Measurements from ENCODE around the gene ROBO1. TPM values are rescaled to one million over a fixed set of nuclear protein-coding genes. Genes with fewer than 3 reads are reported as not detected.

Gene ROBO1
- total and polyA plus RNA-seq, 2 donors (not counting 1 experiment from before 2014, with no cell fraction given) = 0.27 to 3.2 TPM

DNA sequence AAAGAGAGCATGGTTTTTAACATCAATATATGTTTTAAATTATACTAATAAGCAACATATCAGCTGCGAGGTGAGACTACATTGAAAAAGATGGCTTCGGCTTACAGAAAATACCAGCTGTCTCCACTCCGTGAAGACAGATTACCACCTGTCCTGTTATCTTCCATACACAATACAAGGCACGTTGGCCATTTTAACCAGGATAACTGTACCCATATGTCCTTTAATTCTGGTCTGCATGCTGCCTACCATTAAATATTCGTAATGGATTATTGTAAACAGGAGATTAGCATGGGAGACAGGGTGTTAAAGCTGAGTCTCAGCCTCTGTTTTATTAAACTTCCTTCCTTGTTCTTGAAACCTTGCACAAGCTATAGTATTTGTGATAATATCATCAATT, 855.5 kb downstream of the ROBO1 start:
- Histone ChIP-seq H3K79me2 (ENCODE audit: control insufficient read depth, insufficient read depth, low read length) (no peaks in the 10 kb centered on the region), H3K27me3 (replicated peaks in 1 of 4; ENCODE audit: control extremely low read depth in 1 of 4, control insufficient read depth in 3 of 4, insufficient read depth in 4 of 4, low read length in 3 of 4) (no peaks in the 10 kb centered on the region), H2AFZ (ENCODE audit: insufficient read depth, low read depth, low read length, poor library complexity, severe bottlenecking) (no peak overlapping the region), H4K20me1 (ENCODE audit: control insufficient read depth, insufficient read depth, low read length, poor library complexity, severe bottlenecking) (no peaks in the 10 kb centered on the region), H3K9ac (ENCODE audit: low read length) (no peak overlapping the region), H3K36me3 (replicated peaks in 1 of 2; ENCODE audit: control extremely low read depth in 1 of 2, control insufficient read depth in 1 of 2, extremely low read depth in 1 of 2, insufficient read depth in 2 of 2, low read length in 1 of 2) (no peaks in the 10 kb centered on the region), H3K9me3 (ENCODE audit: control extremely low read depth in 1 of 3, control insufficient read depth in 2 of 3, insufficient read depth in 1 of 3, low read length in 2 of 3) (no peaks in the 10 kb centered on the region), H3K4me3 (ENCODE audit: control extremely low read depth in 1 of 5, extremely low read depth in 1 of 5, insufficient read depth in 1 of 5, low read depth in 2 of 5, low read length in 4 of 5) (no peak overlapping the region), H3K27ac (ENCODE audit: low read length in 2 of 2) (no peak overlapping the region), H3K4me1 (ENCODE audit: control insufficient read depth in 2 of 2, insufficient read depth in 2 of 2, low read length in 2 of 2) (no peaks in the 10 kb centered on the region), H3K4me2 (replicated peaks; ENCODE audit: low read depth, low read length, poor library complexity, severe bottlenecking) (no peak overlapping the region)
- DNase-seq (no peak), ATAC-seq (ENCODE audit: low read depth) (no peak)
- H3K9me3 Mint-ChIP-seq (ENCODE audit: insufficient read depth) = no peaks in the 10 kb centered on the region
- no peak overlapping the region for H3K27ac Mint-ChIP-seq
- no peaks in the 10 kb centered on the region for H3K4me1 Mint-ChIP-seq
- POLR2A ChIA-PET = no interaction called here
- intact Hi-C loops (cut with micrococcal nuclease) = no loop called here
- CTCF ChIA-PET = no interaction called here
- H3K27me3 Mint-ChIP-seq = no peaks in the 10 kb centered on the region
- no peak overlapping the region for H3K4me3 Mint-ChIP-seq
- no peak for TF ChIP-seq EZH2 (IDR thresholded peaks at IDR 0.05; ENCODE audit: borderline replicate concordance, insufficient read depth, low read depth, low read length, poor library complexity, severe bottlenecking)
- TF ChIP-seq, protein P1, sequence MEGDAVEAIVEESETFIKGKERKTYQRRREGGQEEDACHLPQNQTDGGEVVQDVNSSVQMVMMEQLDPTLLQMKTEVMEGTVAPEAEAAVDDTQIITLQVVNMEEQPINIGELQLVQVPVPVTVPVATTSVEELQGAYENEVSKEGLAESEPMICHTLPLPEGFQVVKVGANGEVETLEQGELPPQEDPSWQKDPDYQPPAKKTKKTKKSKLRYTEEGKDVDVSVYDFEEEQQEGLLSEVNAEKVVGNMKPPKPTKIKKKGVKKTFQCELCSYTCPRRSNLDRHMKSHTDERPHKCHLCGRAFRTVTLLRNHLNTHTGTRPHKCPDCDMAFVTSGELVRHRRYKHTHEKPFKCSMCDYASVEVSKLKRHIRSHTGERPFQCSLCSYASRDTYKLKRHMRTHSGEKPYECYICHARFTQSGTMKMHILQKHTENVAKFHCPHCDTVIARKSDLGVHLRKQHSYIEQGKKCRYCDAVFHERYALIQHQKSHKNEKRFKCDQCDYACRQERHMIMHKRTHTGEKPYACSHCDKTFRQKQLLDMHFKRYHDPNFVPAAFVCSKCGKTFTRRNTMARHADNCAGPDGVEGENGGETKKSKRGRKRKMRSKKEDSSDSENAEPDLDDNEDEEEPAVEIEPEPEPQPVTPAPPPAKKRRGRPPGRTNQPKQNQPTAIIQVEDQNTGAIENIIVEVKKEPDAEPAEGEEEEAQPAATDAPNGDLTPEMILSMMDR (IDR thresholded peaks at IDR 0.05) = no peak
- WGBS (ENCODE audit: insufficient coverage) = 89% methylated on average over 3 of the region's 5 CpGs

DNA sequence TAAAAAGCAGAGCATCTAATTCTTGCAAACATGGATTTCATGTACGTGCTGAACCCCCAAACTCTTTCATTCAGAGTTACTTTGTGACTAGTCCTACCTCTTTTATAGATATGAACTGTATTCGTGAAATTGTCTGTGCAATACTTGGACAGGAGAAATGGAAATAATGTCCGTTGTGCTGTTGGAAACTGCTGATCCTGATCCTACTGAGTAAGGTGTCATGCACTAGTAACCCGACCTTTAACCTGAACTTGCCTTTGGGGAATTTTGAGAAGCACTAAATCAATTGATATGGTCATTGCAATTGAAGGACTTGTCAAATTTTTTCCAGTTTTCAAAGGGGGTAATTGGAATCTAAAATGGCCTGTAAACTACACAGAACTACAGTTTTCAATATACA, 856.4 kb downstream of the ROBO1 start:
- H4K20me1 ChIP-seq (ENCODE audit: control insufficient read depth, insufficient read depth, low read length, poor library complexity, severe bottlenecking) = no peaks in the 10 kb centered on the region
- Mint-ChIP-seq H3K4me3 (no peak overlapping the region), H3K27ac (no peak overlapping the region), H3K4me1 (no peaks in the 10 kb centered on the region), H3K27me3 (no peaks in the 10 kb centered on the region), H3K9me3 (ENCODE audit: insufficient read depth) (no peaks in the 10 kb centered on the region)
- no peaks in the 10 kb centered on the region for H3K36me3 ChIP-seq (replicated peaks in 1 of 2; ENCODE audit: control extremely low read depth in 1 of 2, control insufficient read depth in 1 of 2, extremely low read depth in 1 of 2, insufficient read depth in 2 of 2, low read length in 1 of 2)
- no peak overlapping the region for H3K4me2 ChIP-seq (replicated peaks; ENCODE audit: low read depth, low read length, poor library complexity, severe bottlenecking)
- H3K4me1 ChIP-seq (ENCODE audit: control insufficient read depth in 2 of 2, insufficient read depth in 2 of 2, low read length in 2 of 2) = no peaks in the 10 kb centered on the region
- WGBS (ENCODE audit: insufficient coverage) = 100% methylated on average over 3 of the region's 4 CpGs
- H3K27ac ChIP-seq (ENCODE audit: low read length in 2 of 2) = no peak overlapping the region
- CTCF ChIA-PET = no interaction called here
- H3K9ac ChIP-seq (ENCODE audit: low read length) = no peak overlapping the region
- no peak for ATAC-seq (ENCODE audit: low read depth)
- no peaks in the 10 kb centered on the region for H3K27me3 ChIP-seq (replicated peaks in 1 of 4; ENCODE audit: control extremely low read depth in 1 of 4, control insufficient read depth in 3 of 4, insufficient read depth in 4 of 4, low read length in 3 of 4)
- no peak for TF ChIP-seq EZH2 (IDR thresholded peaks at IDR 0.05; ENCODE audit: borderline replicate concordance, insufficient read depth, low read depth, low read length, poor library complexity, severe bottlenecking)
- TF ChIP-seq, protein P1 (IDR thresholded peaks at IDR 0.05) = no peak
- no peak overlapping the region for H2AFZ ChIP-seq (ENCODE audit: insufficient read depth, low read depth, low read length, poor library complexity, severe bottlenecking)
- DNase-seq = no peak
- POLR2A ChIA-PET = no interaction called here
- no peaks in the 10 kb centered on the region for H3K9me3 ChIP-seq (ENCODE audit: control extremely low read depth in 1 of 3, control insufficient read depth in 2 of 3, insufficient read depth in 1 of 3, low read length in 2 of 3)
- no peak overlapping the region for H3K4me3 ChIP-seq (ENCODE audit: control extremely low read depth in 1 of 5, extremely low read depth in 1 of 5, insufficient read depth in 1 of 5, low read depth in 2 of 5, low read length in 4 of 5)
- no peaks in the 10 kb centered on the region for H3K79me2 ChIP-seq (ENCODE audit: control insufficient read depth, insufficient read depth, low read length)
- intact Hi-C loops (cut with micrococcal nuclease) = no loop called here

Measured in B cell (primary cell).